Measurements from ENCODE around the gene RRP1.

Gene RRP1

GRCh38 chr21:43789276-43790009, at the start of gene RRP1:
RRP1 (plus strand) TSS chr21:43789577; CDS start chr21:43789630, 53 bp downstream.
- DNase-seq = peak; percentile 74

GRCh38 chr21:43739621-43740435, 49.5 kb upstream of the RRP1 start:
- no peak for DNase-seq

- no peak for DNase-seq
Measured at GRCh38 chr21:43740497-43741156, 48.8 kb upstream of the RRP1 start.

GRCh38 chr21:43741423-43742096, 47.8 kb upstream of the RRP1 start:
- DNase-seq = no peak

- DNase-seq = no peak
Measured at GRCh38 chr21:43743947-43744346, 45.4 kb upstream of the RRP1 start.

- DNase-seq = no peak
Measured at GRCh38 chr21:43744725-43745124, 44.7 kb upstream of the RRP1 start.

- no peak for DNase-seq
Measured at GRCh38 chr21:43745772-43746517, 43.4 kb upstream of the RRP1 start.

- no peak for DNase-seq
Measured at GRCh38 chr21:43748622-43749021, 40.8 kb upstream of the RRP1 start.

- no peak for DNase-seq
Measured at GRCh38 chr21:43749651-43750262, 39.6 kb upstream of the RRP1 start.

- DNase-seq = no peak
Measured at GRCh38 chr21:43750339-43751033, 38.9 kb upstream of the RRP1 start.

- DNase-seq = no peak
Measured at GRCh38 chr21:43751955-43752591, 37.3 kb upstream of the RRP1 start.

- DNase-seq = no peak
Measured at GRCh38 chr21:43752758-43753438, 36.5 kb upstream of the RRP1 start.

GRCh38 chr21:43753439-43753799, 36.0 kb upstream of the RRP1 start:
- DNase-seq = no peak

GRCh38 chr21:43754948-43755781, 34.2 kb upstream of the RRP1 start:
- no peak for DNase-seq

- no peak for DNase-seq
Measured at GRCh38 chr21:43755820-43756594, 33.4 kb upstream of the RRP1 start.

GRCh38 chr21:43757601-43758000, 31.8 kb upstream of the RRP1 start:
- DNase-seq = no peak

- no peak for DNase-seq
Measured at GRCh38 chr21:43758111-43758641, 31.2 kb upstream of the RRP1 start.

- no peak for DNase-seq
Measured at GRCh38 chr21:43758811-43759210, 30.6 kb upstream of the RRP1 start.
